GM21515 (cell line): ENCODE measurements around the gene AGPAT4.

Experiments
- ATAC-seq: cut with Tn5 transposase; IDR thresholded peaks from one replicate; pipeline ENCODE4 v1.9.1; 2021; ENCODE audit not compliant: unreplicated experiment

Gene AGPAT4

GRCh38 chr6:161169035-161169434 is 104.8 kb downstream of the AGPAT4 start:
- no peak for ATAC-seq

GRCh38 chr6:161168281-161168891 is 105.5 kb downstream of the AGPAT4 start:
- ATAC-seq, result no peak

- no peak for ATAC-seq
Observed at GRCh38 chr6:161166677-161167076, 107.2 kb downstream of the AGPAT4 start.

DNA sequence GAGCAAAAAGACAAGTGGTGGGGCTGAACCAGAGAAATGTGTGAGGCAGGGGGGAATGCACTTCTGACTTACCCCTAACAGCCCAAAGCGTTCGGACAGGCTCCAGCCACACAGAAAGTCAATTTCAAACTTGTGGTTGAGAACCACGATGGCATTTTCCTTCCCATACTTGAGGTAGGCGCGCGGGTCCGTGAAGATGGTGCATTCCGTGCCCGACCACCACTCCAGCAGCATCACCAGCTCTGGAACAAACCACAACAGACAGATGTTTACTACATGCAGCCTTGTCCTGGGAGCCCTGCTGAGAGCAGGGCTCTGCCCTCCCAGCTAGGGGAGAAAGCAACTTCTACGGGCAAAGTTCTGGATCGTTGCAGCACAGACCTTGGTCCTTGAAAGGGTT is 107.7 kb downstream of the AGPAT4 start:
- ATAC-seq, result no peak

- ATAC-seq, result no peak
Observed at GRCh38 chr6:161164182-161164625, 109.7 kb downstream of the AGPAT4 start.

DNA sequence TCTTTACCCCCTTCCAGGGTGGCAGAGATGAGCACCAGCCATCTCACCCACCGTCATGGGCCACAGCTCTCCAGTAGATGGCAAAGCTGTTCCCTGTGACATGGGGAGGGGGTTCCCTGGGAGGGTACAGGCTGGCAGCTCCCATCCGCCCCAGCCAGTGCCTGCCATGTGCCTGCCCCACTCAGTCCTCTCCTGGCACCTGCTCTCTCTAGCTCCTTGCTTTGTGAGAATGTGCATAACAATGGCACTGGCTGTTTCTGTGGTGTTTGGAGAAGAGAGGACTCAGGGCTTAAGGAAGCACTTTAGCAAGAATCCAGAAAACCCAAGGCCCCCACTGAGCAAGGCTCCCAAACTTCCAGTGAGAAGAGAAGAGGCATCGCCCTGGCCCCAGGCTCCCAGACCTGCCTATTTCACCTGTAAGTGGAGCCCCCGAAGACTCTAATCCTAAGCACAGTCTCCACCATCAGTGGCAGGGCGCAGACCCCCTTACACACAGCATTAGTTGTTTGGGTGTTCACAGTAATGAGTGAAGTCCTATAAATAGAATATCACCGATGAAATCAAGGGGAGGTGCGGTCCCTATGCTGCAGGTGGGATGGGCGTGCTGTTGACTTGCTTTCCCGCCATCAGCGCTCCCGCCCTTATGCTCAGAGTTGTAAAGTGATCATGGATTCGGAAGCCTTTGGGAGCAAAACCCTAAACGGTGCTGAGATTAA is 110.2 kb downstream of the AGPAT4 start:
- no peak for ATAC-seq

DNA sequence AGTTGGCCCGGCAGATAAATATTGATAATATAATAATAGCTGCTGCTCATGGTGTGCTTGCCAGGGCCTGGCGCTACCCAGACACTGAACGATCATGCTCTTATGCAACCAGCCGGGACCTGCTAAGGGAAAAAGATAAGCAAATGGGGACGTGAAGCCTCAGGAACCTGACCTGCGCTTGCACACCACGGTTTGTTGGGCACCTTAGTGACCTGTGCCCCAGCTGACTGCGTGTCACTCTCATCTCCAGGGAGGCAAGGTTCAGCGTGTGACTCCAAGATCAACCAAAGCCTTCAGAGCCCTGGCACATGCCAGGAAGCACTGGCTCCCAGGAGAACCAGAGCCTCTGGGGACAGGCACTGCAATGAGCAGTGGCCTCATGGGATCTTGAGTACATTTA is 111.1 kb downstream of the AGPAT4 start:
- no peak for ATAC-seq

- ATAC-seq, result no peak
Observed at GRCh38 chr6:161161889-161162624, 111.8 kb downstream of the AGPAT4 start.

- ATAC-seq, result no peak
Observed at GRCh38 chr6:161161121-161161520, 112.7 kb downstream of the AGPAT4 start.

- ATAC-seq, result no peak
Observed at GRCh38 chr6:161154796-161155335, 119.0 kb downstream of the AGPAT4 start.

- ATAC-seq, result no peak
Observed at GRCh38 chr6:161153725-161154124, 120.1 kb downstream of the AGPAT4 start.

DNA sequence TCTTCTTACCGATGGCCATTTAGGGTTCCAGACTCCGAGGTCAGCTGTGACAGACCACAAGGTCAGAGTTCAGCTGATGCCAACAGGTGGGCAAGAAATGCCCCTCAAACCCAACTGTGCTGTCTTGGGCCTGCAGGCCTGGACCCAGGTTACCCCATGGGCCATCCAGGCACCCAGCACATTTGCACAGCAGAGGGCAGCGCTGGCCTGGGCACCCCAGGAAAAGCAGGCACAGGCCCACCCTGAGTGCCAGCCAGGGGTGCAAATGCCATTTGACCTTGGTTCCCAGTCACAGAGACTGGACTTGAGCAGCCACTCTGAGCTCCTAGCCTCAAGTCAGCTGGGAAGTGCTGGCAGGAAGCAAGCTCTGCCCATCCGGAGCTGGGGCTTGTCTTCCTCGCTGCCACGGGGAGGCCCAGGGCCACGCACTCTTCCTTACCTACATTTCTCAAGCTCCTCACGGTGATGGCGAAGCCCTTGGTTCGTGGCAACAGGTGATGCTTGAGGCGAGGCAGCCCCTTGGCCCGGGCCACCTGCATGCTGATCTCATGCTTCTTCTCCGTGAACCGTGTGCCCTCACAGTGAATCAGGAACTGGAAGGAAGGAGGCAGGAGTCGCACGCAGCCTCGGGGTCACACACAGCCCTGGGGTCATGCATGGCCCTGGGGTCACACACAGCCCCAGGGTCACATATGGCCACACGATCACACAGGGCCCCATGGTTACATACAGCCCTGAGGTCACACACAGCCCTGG is 120.8 kb downstream of the AGPAT4 start:
- no peak for ATAC-seq

GRCh38 chr6:161152527-161152862 is 121.4 kb downstream of the AGPAT4 start:
- no peak for ATAC-seq

GRCh38 chr6:161151660-161152526 is 122.0 kb downstream of the AGPAT4 start:
- no peak for ATAC-seq

DNA sequence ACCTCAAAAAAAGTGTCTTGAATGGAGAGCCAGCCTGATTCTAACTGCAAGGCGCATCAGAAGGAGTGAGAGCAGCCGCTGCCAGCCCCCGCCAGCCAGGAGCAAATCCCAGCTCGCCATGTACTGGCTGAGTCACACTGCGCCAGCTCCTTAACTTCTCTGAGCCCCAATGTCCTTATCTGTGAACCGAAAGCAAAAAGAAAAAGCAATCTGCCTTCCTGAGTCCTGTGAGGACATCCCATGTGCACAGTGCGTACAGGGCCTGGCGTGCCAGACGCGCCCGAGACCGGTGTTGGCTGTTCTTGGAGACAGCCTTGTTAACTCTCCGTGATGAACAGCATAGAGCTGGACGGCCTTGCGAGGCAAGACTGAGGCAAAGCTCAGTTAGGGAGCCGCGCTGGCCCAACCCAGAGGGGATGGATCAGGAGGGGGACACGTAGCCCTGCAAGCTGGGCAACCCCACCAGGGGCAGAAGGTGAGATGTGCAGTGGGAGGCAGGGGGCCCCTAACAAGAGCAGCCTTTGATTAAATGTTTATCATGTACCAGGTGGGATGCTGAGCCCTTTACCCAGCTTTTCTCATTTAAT is 122.7 kb downstream of the AGPAT4 start:
- no peak for ATAC-seq

- no peak for ATAC-seq
Observed at GRCh38 chr6:161150566-161150965, 123.3 kb downstream of the AGPAT4 start.

GRCh38 chr6:161150136-161150535 is 123.7 kb downstream of the AGPAT4 start:
- no peak for ATAC-seq

DNA sequence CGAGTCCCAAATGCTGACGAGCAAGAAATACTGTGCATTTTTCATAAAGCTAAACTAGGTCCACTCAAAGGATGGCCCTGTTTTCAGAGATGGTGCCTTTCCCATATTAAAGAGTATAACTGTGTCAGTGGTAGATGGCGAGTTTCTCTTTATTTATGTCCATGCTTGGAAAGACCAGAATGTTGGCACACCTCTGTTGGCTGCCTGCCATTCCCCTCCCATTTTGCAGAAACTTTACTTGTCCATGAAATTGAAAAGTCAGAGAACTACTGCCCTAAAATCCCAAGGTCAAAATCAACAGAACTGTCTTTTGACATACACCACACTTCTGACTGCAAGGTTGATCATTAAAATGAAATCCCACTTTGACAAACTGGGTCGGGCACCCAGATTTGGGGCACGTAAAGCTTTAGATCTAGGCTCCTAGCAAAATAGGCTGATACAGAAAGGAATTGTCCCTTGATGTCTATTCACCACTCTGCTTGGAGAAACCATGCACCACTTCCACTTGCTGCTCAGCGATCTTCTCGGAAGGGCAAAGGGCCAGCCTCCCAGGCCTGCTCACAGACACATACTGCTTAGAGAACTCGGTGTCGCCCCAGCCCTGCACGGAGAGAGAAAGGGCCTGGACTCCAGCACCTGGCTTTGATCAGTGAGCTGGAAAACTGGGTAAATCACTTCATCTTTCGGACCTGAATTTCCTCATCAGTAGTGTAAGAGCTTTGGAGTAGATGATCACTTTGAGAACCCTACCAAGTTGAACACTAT is 130.0 kb downstream of the AGPAT4 start:
- ATAC-seq, result no peak

DNA sequence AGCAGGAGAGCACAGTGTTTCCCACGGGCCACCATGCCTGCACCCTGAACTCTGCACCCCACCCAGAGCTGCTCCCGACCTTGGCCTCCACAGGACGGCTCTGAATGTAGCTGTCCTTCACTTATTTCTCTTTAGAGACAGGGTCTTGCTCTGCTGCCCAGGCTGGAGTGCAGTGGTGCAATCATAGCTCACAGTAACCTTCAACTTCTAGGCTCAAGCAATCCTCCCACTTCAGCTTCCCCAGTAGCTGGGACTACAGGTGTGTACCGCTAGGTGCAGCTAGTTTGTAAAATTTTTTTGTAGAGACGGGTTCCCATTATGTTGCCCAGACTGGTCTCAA is 130.9 kb downstream of the AGPAT4 start:
- no peak for ATAC-seq
